ENCODE measurements around the gene MYL6. TPM values are rescaled to one million over a fixed set of nuclear protein-coding genes. Genes with fewer than 3 reads are reported as not detected.

MYL6 gene
- total RNA-seq, 3 donors from 2014 or later (not counting 1 experiment from before 2014, with no cell fraction given), result 881 to 1,204 (median 1,015) TPM

DNA sequence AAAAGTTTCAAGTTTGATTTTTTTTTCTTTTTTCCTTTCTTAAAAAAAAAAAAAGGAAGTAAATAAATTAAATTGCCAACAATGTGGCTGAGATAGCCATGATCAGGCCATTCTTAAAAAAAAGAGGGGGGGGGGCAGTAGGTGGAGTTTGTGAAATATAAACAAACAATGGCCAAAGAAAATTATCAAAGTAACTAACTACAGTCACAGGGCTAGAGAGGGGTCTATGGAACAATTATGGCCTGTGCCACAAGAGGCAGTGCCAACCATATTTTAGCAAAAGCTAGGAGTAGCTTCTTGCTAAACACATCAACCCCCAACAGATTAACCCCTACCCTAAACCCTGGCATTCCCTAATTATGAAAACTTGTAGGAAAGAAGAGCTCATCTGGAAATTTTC is 47.3 kb downstream of the MYL6 start:
- Mint-ChIP-seq H3K4me1 (no peaks in the 10 kb centered on the region), H3K27ac (no peak overlapping the region), H3K36me3 (peaks cover 9% of the 10 kb centered on the region), H3K27me3 (ENCODE audit: low read depth in 2 of 2) (no peaks in the 10 kb centered on the region), H3K9me3 (no peaks in the 10 kb centered on the region), H3K4me3 (no peak overlapping the region)
- Histone ChIP-seq H3K36me3 (ENCODE audit: control insufficient read depth, insufficient read depth, low read length) (peaks cover 46% of the 10 kb centered on the region), H3K4me3 (ENCODE audit: low read length) (no peak overlapping the region), H3K27ac (ENCODE audit: low read length) (no peak overlapping the region), H3K9me3 (ENCODE audit: control insufficient read depth, insufficient read depth, low read length) (no peaks in the 10 kb centered on the region), H3K4me1 (ENCODE audit: control insufficient read depth, insufficient read depth, low read length) (no peaks in the 10 kb centered on the region), H3K27me3 (ENCODE audit: control insufficient read depth, insufficient read depth, low read length) (no peaks in the 10 kb centered on the region)
- ATAC-seq (peak in 1 of 3 donors; percentile 40), DNase-seq (no peak)
- intact Hi-C loops (cut with micrococcal nuclease), result no loop called here
- TF ChIP-seq, protein P1, sequence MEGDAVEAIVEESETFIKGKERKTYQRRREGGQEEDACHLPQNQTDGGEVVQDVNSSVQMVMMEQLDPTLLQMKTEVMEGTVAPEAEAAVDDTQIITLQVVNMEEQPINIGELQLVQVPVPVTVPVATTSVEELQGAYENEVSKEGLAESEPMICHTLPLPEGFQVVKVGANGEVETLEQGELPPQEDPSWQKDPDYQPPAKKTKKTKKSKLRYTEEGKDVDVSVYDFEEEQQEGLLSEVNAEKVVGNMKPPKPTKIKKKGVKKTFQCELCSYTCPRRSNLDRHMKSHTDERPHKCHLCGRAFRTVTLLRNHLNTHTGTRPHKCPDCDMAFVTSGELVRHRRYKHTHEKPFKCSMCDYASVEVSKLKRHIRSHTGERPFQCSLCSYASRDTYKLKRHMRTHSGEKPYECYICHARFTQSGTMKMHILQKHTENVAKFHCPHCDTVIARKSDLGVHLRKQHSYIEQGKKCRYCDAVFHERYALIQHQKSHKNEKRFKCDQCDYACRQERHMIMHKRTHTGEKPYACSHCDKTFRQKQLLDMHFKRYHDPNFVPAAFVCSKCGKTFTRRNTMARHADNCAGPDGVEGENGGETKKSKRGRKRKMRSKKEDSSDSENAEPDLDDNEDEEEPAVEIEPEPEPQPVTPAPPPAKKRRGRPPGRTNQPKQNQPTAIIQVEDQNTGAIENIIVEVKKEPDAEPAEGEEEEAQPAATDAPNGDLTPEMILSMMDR (IDR thresholded peaks at IDR 0.05), result no peak

DNA sequence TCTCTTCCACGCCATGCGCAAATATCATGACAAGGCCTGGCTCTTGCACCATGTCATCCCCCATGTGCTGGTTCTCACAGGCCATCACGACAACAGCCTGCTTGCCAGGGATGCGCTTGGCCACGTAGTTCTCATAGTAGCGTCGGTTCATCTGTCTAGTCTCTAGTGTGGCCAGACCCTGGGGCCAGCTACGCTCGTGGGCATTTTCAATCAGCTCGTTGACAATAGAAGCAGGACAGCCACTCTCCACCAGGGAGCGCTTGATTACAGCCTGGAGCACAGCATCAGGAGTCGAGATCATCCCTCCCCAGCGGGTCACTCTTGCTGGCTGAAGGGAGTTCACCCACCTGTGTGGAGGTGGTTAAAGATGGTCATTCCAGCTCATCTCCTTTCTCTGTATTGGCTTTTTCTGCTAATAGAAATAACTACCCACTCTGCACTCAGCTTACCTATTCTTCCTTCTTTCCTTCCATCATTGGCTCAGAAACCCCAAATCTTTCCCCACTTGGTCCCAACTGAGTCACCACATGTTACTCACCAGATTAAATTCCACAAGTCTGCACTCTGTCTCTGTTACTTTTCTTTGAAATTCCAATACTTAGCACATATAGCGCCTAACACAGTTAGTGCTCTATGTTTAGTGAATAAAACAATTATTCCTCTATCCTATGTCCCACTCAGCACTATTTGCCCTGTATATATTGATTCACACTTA is 48.5 kb downstream of the MYL6 start:
- H3K9me3 ChIP-seq (ENCODE audit: control insufficient read depth, insufficient read depth, low read length), result no peaks in the 10 kb centered on the region
- H3K4me1 ChIP-seq (ENCODE audit: control insufficient read depth, insufficient read depth, low read length), result no peaks in the 10 kb centered on the region
- no peak overlapping the region for H3K4me3 ChIP-seq (ENCODE audit: low read length)
- H3K9me3 Mint-ChIP-seq, result no peaks in the 10 kb centered on the region
- H3K27me3 Mint-ChIP-seq (ENCODE audit: low read depth in 2 of 2), result no peaks in the 10 kb centered on the region
- DNase-seq (peak in 1 of 2 donors; percentile 60), ATAC-seq (peak; percentile 32 to 66 (median 63))
- 90% methylated on average over 11 of the region's 14 CpGs for WGBS (ENCODE audit: insufficient coverage)
- H3K4me1 Mint-ChIP-seq, result no peaks in the 10 kb centered on the region
- peaks cover 9% of the 10 kb centered on the region for H3K36me3 Mint-ChIP-seq
- peaks cover 52% of the 10 kb centered on the region for H3K36me3 ChIP-seq (ENCODE audit: control insufficient read depth, insufficient read depth, low read length)
- intact Hi-C loops (cut with micrococcal nuclease), result no loop called here
- TF ChIP-seq, protein P1 (IDR thresholded peaks at IDR 0.05), result peak; percentile 26
- H3K4me3 Mint-ChIP-seq, result no peak overlapping the region
- no peaks in the 10 kb centered on the region for H3K27me3 ChIP-seq (ENCODE audit: control insufficient read depth, insufficient read depth, low read length)
- peak overlapping the region in 1 of 2 donors; percentile 0 for H3K27ac Mint-ChIP-seq
- no peak overlapping the region for H3K27ac ChIP-seq (ENCODE audit: low read length)

DNA sequence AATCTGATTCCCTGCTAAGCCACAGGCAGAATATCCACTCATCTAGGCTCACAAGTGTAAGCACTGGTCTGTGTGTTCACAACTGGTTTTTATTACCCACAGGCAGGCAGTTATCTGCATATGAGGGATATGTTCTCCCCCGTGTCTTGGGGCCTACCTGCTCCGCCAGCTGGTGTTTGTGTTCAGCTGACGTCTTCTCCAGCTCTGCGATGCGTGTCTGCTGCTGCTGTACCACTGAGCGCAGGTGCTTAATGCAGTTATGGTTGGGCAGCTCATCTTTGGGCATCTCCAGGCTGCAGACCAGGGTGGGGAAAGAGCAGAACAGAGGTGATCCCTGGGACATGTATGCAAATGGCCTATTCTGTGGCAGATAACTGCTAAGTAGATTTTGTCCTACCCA is 49.8 kb downstream of the MYL6 start:
- intact Hi-C loops (cut with micrococcal nuclease), result no loop called here
- no peaks in the 10 kb centered on the region for H3K4me1 ChIP-seq (ENCODE audit: control insufficient read depth, insufficient read depth, low read length)
- H3K4me3 ChIP-seq (ENCODE audit: low read length), result no peak overlapping the region
- peak overlapping the region; percentile 11 for H3K27ac ChIP-seq (ENCODE audit: low read length)
- Mint-ChIP-seq H3K27me3 (ENCODE audit: low read depth in 2 of 2) (no peaks in the 10 kb centered on the region), H3K4me3 (no peak overlapping the region), H3K4me1 (no peaks in the 10 kb centered on the region), H3K27ac (no peak overlapping the region), H3K9me3 (no peaks in the 10 kb centered on the region), H3K36me3 (peaks cover 9% of the 10 kb centered on the region)
- H3K9me3 ChIP-seq (ENCODE audit: control insufficient read depth, insufficient read depth, low read length), result no peaks in the 10 kb centered on the region
- TF ChIP-seq, protein P1 (IDR thresholded peaks at IDR 0.05), result no peak
- WGBS (ENCODE audit: insufficient coverage), result 85% methylated on average over 6 of the region's 6 CpGs
- ATAC-seq (no peak), DNase-seq (no peak)
- H3K36me3 ChIP-seq (ENCODE audit: control insufficient read depth, insufficient read depth, low read length), result peaks cover 64% of the 10 kb centered on the region
- no peaks in the 10 kb centered on the region for H3K27me3 ChIP-seq (ENCODE audit: control insufficient read depth, insufficient read depth, low read length)

Other genes starting within 250 kb of the MYL6 start
- 10 to 100 TPM; 18.5 to 21.2 (median 19.1) TPM for gene PYM1, start 230.5 kb upstream of the MYL6 start, total RNA-seq
- gene DGKA, start 227.2 kb upstream of the MYL6 start, total RNA-seq, result 100 to 1,000 TPM; 137 to 145 (median 142) TPM
- under 1 TPM in 1 of 3 donors, not detected in 2; 0.35 TPM for gene PMEL, start 192.3 kb upstream of the MYL6 start, total RNA-seq
- gene CDK2, start 191.5 kb upstream of the MYL6 start, total RNA-seq, result 10 to 100 TPM; 19.5 to 27.3 (median 27.3) TPM
- gene RAB5B, start 184.3 kb upstream of the MYL6 start, total RNA-seq, result 10 to 100 TPM; 69.4 to 80.0 (median 78.2) TPM
- gene SUOX, start 161.1 kb upstream of the MYL6 start, total RNA-seq, result 10 to 100 TPM; 11.0 to 15.9 (median 14.6) TPM
- 1 to 10 TPM; 4.4 to 5.5 (median 5.5) TPM for gene IKZF4, start 137.3 kb upstream of the MYL6 start, total RNA-seq
- 10 to 100 TPM; 29.5 to 50.3 (median 35.5) TPM for gene RPS26, start 116.4 kb upstream of the MYL6 start, total RNA-seq
- gene ERBB3, start 78.2 kb upstream of the MYL6 start, total RNA-seq, result under 1 TPM in 2 of 3 donors, not detected in 1; 0.26 to 0.66 TPM
- gene PA2G4, start 53.8 kb upstream of the MYL6 start, total RNA-seq, result 10 to 100 TPM; 78.5 to 86.4 (median 79.7) TPM
- gene RPL41, start 41.7 kb upstream of the MYL6 start, total RNA-seq, result 1,000 to 10,000 TPM; 2,342 to 3,083 (median 3,009) TPM
- 10 to 100 TPM; 12.0 to 24.3 (median 16.2) TPM for gene ZC3H10, start 40.1 kb upstream of the MYL6 start, total RNA-seq
- 100 to 1,000 TPM; 198 to 215 (median 199) TPM for gene ESYT1, start 30.1 kb upstream of the MYL6 start, total RNA-seq
- gene MYL6B, start 5.8 kb upstream of the MYL6 start, total RNA-seq, result 1 to 10 TPM; 6.7 to 8.9 (median 7.4) TPM
- gene SMARCC2, start 31.1 kb downstream of the MYL6 start, total RNA-seq, result 100 to 1,000 TPM; 205 to 232 (median 210) TPM
- gene RNF41, start 63.6 kb downstream of the MYL6 start, total RNA-seq, result 10 to 100 TPM; 32.3 to 44.5 (median 38.6) TPM
- gene NABP2, start 66.0 kb downstream of the MYL6 start, total RNA-seq, result 10 to 100 TPM; 21.6 to 23.4 (median 22.6) TPM
- gene SLC39A5, start 71.7 kb downstream of the MYL6 start, total RNA-seq, result 1 to 10 TPM in 1 of 3 donors, under 1 TPM in 2; 0.70 to 1.4 (median 0.71) TPM
- gene ANKRD52, start 100.0 kb downstream of the MYL6 start, total RNA-seq, result 10 to 100 TPM; 34.1 to 52.2 (median 51.4) TPM
- 10 to 100 TPM; 27.2 to 37.9 (median 30.2) TPM for gene COQ10A, start 108.6 kb downstream of the MYL6 start, total RNA-seq
- 100 to 1,000 TPM; 185 to 190 (median 188) TPM for gene CS, start 142.0 kb downstream of the MYL6 start, total RNA-seq
- gene CNPY2, start 157.6 kb downstream of the MYL6 start, total RNA-seq, result 10 to 100 TPM; 50.4 to 64.3 (median 60.8) TPM
- 100 to 1,000 TPM in 1 of 3 donors, 10 to 100 TPM in 2; 86.2 to 117 (median 95.7) TPM for gene PAN2, start 175.6 kb downstream of the MYL6 start, total RNA-seq
- 1 to 10 TPM; 1.8 to 2.7 (median 2.2) TPM for gene IL23A, start 180.5 kb downstream of the MYL6 start, total RNA-seq
- gene STAT2, start 201.7 kb downstream of the MYL6 start, total RNA-seq, result 100 to 1,000 TPM; 140 to 157 (median 143) TPM
- gene APOF, start 204.5 kb downstream of the MYL6 start, total RNA-seq, result not detected